GM23338 (cell line): ENCODE results near the gene HK2. TPM values are rescaled to one million over a fixed set of nuclear protein-coding genes. Genes with fewer than 3 reads are reported as not detected.

Source experiments
- ATAC-seq: fragments of 200-7000 bp; cut with Tn5 transposase; 3 replicates; pipeline ENCODE4 v1.9.1; 2020
- DNase-seq: peaks from one replicate; pipeline ENCODE4 v3.0.0-alpha.2; 2015; ENCODE audit warnings: low spot score
- H2AFZ ChIP-seq: fragments of 200-600 bp; sonication (generic); 2 replicates; pipeline ENCODE4 v1.8.0; 2016; ENCODE audit warnings: antibody characterized with exemption, mild to moderate bottlenecking, moderate library complexity
- H3F3A ChIP-seq: fragments of 200-600 bp; sonication (generic); replicated peaks from 2 replicates; pipeline ENCODE4 v1.8.0; 2017; ENCODE audit warnings: antibody characterized with exemption, mixed run types, low read depth
- H3K27ac ChIP-seq: fragments of 200-600 bp; sonication (generic); 2 replicates; pipeline ENCODE4 v1.6.1; 2016; ENCODE audit warnings: low read depth
- H3K27me3 ChIP-seq: fragments of 200-600 bp; sonication (generic); 2 replicates; pipeline ENCODE4 v1.8.0; 2016; ENCODE audit warnings: mild to moderate bottlenecking, mixed run types, moderate library complexity; ENCODE audit not compliant: insufficient read depth
- H3K36me3 ChIP-seq: fragments of 200-600 bp; sonication (generic); 2 replicates; pipeline ENCODE4 v1.8.0; 2016; ENCODE audit warnings: mild to moderate bottlenecking; ENCODE audit not compliant: insufficient read depth
- H3K4me1 ChIP-seq: fragments of 200-600 bp; sonication (generic); 2 replicates; pipeline ENCODE4 v1.8.0; 2016; ENCODE audit warnings: mild to moderate bottlenecking, moderate library complexity; ENCODE audit not compliant: insufficient read depth
- H3K4me2 ChIP-seq: fragments of 200-600 bp; sonication (generic); 2 replicates; pipeline ENCODE4 v1.7.1; 2017; ENCODE audit warnings: mixed run types
- H3K4me3 ChIP-seq: fragments of 200-600 bp; sonication (generic); 2 replicates; pipeline ENCODE4 v1.6.1; 2016; ENCODE audit warnings: mixed run types
- H3K79me2 ChIP-seq: fragments of 200-600 bp; sonication (generic); replicated peaks from 2 replicates; pipeline ENCODE4 v1.8.0; 2017; ENCODE audit warnings: mild to moderate bottlenecking; ENCODE audit not compliant: insufficient read depth
- H3K9me2 ChIP-seq: fragments of 200-600 bp; sonication (generic); 2 replicates; pipeline ENCODE4 v1.8.0; 2017; ENCODE audit not compliant: insufficient read depth
- H4K20me1 ChIP-seq: fragments of 200-600 bp; sonication (generic); replicated peaks from 2 replicates; pipeline ENCODE4 v1.8.0; 2017; ENCODE audit warnings: mild to moderate bottlenecking; ENCODE audit not compliant: insufficient read depth
- H3K27ac Mint-ChIP-seq: 2 replicates; pipeline ENCODE4 v1.8.0; 2020; ENCODE audit warnings: inconsistent platforms, mild to moderate bottlenecking, moderate library complexity, mixed read lengths
- H3K27me3 Mint-ChIP-seq: 3 replicates; pipeline ENCODE4 v1.8.0; 2022; ENCODE audit warnings: low read depth, mild to moderate bottlenecking, moderate library complexity, mixed read lengths, inconsistent platforms; ENCODE audit not compliant: insufficient read depth, poor library complexity
- H3K36me3 Mint-ChIP-seq: 3 replicates; pipeline ENCODE4 v1.8.0; 2021; ENCODE audit warnings: low read depth, mild to moderate bottlenecking, inconsistent platforms, moderate library complexity, mixed read lengths
- H3K4me1 Mint-ChIP-seq: 3 replicates; pipeline ENCODE4 v1.8.0; 2020; ENCODE audit warnings: mild to moderate bottlenecking, inconsistent platforms, mixed read lengths
- H3K4me3 Mint-ChIP-seq: 3 replicates; pipeline ENCODE4 v1.8.0; 2021; ENCODE audit warnings: moderate library complexity, mild to moderate bottlenecking, inconsistent platforms, mixed read lengths
- H3K9me3 Mint-ChIP-seq: 3 replicates; pipeline ENCODE4 v1.8.0; 2020; ENCODE audit warnings: moderate library complexity, mild to moderate bottlenecking, inconsistent platforms, mixed read lengths
- CREB1 ChIP-seq: fragments of 250-450 bp; sonication (Bioruptor Pico); IDR thresholded peaks from 2 replicates; pipeline ENCODE4 v1.5.0; 2020; ENCODE audit warnings: low read depth, mild to moderate bottlenecking, moderate library complexity
- EZH2phosphoT487 ChIP-seq: fragments of 200-600 bp; sonication (generic); IDR thresholded peaks from one replicate; pipeline ENCODE4 v1.8.1; 2018; ENCODE audit warnings: antibody characterized with exemption; ENCODE audit not compliant: unreplicated experiment
- JUNB ChIP-seq: IDR thresholded peaks from one replicate; pipeline ENCODE4 v1.6.1; 2016; ENCODE audit warnings: antibody characterized with exemption; ENCODE audit not compliant: unreplicated experiment
- NANOG ChIP-seq: IDR thresholded peaks from 2 replicates; pipeline ENCODE4 v1.6.1; 2016; ENCODE audit warnings: antibody characterized with exemption, borderline replicate concordance
- POLR2AphosphoS5 ChIP-seq: IDR thresholded peaks from 2 replicates; pipeline ENCODE4 v1.6.1; 2016; ENCODE audit warnings: antibody characterized with exemption, low read depth
- STAT1 ChIP-seq: IDR thresholded peaks from one replicate; pipeline ENCODE4 v1.6.1; 2016; ENCODE audit warnings: antibody characterized with exemption; ENCODE audit not compliant: unreplicated experiment
- ZNF114 ChIP-seq: fragments of 250-450 bp; sonication (Bioruptor Pico); IDR thresholded peaks from 2 replicates; pipeline ENCODE4 v1.5.0; 2020; ENCODE audit warnings: mild to moderate bottlenecking, moderate library complexity
- ZNF331 ChIP-seq: fragments of 250-450 bp; sonication (Bioruptor Pico); IDR thresholded peaks from 2 replicates; pipeline ENCODE4 v1.5.0; 2020; ENCODE audit warnings: low read depth, mild to moderate bottlenecking, moderate library complexity
- polyA plus RNA-seq: library from polyadenylated mRNA; unstranded; fragments of >200 nt; fragmentation: Nextera tagmentation; extraction: Ambion mirVana; gene quantifications from 2 replicates; pipeline ENCODE4 v1.2.1, GENCODE V29; 2016
- total RNA-seq: library from RNA; depleted of rRNA; stranded (reverse); fragments of >200 nt; shearing (Covaris generic); gene quantifications from 2 replicates; pipeline ENCODE4 v1.2.3, GENCODE V29; 2014
- TF ChIP-seq, protein P1 (sequence below), 2 experiments: fragments of 200-600 bp in 1 of 2; sonication (generic) in 1 of 2; conservative IDR thresholded peaks; 2 replicates each; pipeline versions ENCODE4 v1.5.1 to v1.6.1; 2016 to 2017; ENCODE audit warnings: antibody characterized with exemption in 2 of 2, low read depth in 2 of 2, mild to moderate bottlenecking in 2 of 2, moderate library complexity in 1 of 2
- TF ChIP-seq, protein P2 (sequence below): IDR thresholded peaks from one replicate; pipeline ENCODE4 v1.6.1; 2018; ENCODE audit warnings: antibody characterized with exemption; ENCODE audit not compliant: unreplicated experiment
- TF ChIP-seq, protein P3 (sequence below): fragments of 250-450 bp; sonication (Bioruptor Pico); IDR thresholded peaks from 2 replicates; pipeline ENCODE4 v1.5.0; 2020; ENCODE audit warnings: mild to moderate bottlenecking, moderate library complexity
- TF ChIP-seq, protein P4 (sequence below): IDR thresholded peaks from 2 replicates; pipeline ENCODE4 v1.6.1; 2016; ENCODE audit warnings: antibody characterized with exemption

Gene HK2
- total and polyA plus RNA-seq, 2 experiments from 2014 or later: 23.2 to 54.7 TPM

DNA sequence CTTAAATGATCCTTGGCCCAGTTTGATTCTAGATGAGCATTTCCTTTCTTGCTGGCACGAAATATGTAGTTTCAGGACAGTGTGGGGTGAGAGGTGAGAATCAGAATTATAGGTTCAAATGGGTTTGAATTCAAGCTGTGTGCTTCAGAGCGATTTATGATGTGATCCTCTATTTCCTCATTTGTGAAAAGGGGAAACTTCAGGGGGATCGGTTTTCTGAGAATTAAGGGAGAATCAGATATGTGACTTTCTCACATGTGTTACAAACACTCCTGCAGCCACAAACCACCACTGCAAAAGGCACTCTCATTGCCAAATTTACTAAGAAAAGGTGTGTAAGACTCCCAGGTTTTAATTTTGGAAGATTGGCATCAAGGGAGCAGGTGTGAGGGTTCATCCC lies 24.4 kb downstream of the HK2 start:
- Histone ChIP-seq H3K4me3 (no peak overlapping the region), H2AFZ (no peak overlapping the region), H4K20me1 (peaks cover 20% of the 10 kb centered on the region), H3K27ac (no peak overlapping the region), H3K36me3 (peaks cover 4% of the 10 kb centered on the region; the same call in 1 of the 2 replicates), H3K9me2 (no peaks in the 10 kb centered on the region), H3F3A (no peaks in the 10 kb centered on the region), H3K4me2 (no peak overlapping the region), H3K4me1 (peaks cover 10% of the 10 kb centered on the region; the same call in 1 of the 2 replicates), H3K79me2 (peaks cover 78% of the 10 kb centered on the region), H3K27me3 (no peaks in the 10 kb centered on the region)
- DNase-seq (no peak), ATAC-seq (no peak)
- Mint-ChIP-seq H3K4me1 (peaks cover 33% of the 10 kb centered on the region), H3K36me3 (peaks cover 46% of the 10 kb centered on the region), H3K4me3 (no peak overlapping the region), H3K27me3 (peaks cover 5% of the 10 kb centered on the region), H3K27ac (no peak overlapping the region), H3K9me3 (no peaks in the 10 kb centered on the region)
- TF ChIP-seq STAT1 (no peak), POLR2AphosphoS5 (no peak), ZNF331 (CRISPR knock-in tag) (no peak), JUNB (no peak), EZH2phosphoT487 (no peak), ZNF114 (CRISPR knock-in tag) (no peak), NANOG (no peak), CREB1 (CRISPR knock-in tag) (no peak)
- TF ChIP-seq, protein P1, sequence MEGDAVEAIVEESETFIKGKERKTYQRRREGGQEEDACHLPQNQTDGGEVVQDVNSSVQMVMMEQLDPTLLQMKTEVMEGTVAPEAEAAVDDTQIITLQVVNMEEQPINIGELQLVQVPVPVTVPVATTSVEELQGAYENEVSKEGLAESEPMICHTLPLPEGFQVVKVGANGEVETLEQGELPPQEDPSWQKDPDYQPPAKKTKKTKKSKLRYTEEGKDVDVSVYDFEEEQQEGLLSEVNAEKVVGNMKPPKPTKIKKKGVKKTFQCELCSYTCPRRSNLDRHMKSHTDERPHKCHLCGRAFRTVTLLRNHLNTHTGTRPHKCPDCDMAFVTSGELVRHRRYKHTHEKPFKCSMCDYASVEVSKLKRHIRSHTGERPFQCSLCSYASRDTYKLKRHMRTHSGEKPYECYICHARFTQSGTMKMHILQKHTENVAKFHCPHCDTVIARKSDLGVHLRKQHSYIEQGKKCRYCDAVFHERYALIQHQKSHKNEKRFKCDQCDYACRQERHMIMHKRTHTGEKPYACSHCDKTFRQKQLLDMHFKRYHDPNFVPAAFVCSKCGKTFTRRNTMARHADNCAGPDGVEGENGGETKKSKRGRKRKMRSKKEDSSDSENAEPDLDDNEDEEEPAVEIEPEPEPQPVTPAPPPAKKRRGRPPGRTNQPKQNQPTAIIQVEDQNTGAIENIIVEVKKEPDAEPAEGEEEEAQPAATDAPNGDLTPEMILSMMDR (conservative IDR thresholded peaks at IDR 0.05; ENCODE audit: low read depth in 2 of 2): no peak
- TF ChIP-seq, protein P2, sequence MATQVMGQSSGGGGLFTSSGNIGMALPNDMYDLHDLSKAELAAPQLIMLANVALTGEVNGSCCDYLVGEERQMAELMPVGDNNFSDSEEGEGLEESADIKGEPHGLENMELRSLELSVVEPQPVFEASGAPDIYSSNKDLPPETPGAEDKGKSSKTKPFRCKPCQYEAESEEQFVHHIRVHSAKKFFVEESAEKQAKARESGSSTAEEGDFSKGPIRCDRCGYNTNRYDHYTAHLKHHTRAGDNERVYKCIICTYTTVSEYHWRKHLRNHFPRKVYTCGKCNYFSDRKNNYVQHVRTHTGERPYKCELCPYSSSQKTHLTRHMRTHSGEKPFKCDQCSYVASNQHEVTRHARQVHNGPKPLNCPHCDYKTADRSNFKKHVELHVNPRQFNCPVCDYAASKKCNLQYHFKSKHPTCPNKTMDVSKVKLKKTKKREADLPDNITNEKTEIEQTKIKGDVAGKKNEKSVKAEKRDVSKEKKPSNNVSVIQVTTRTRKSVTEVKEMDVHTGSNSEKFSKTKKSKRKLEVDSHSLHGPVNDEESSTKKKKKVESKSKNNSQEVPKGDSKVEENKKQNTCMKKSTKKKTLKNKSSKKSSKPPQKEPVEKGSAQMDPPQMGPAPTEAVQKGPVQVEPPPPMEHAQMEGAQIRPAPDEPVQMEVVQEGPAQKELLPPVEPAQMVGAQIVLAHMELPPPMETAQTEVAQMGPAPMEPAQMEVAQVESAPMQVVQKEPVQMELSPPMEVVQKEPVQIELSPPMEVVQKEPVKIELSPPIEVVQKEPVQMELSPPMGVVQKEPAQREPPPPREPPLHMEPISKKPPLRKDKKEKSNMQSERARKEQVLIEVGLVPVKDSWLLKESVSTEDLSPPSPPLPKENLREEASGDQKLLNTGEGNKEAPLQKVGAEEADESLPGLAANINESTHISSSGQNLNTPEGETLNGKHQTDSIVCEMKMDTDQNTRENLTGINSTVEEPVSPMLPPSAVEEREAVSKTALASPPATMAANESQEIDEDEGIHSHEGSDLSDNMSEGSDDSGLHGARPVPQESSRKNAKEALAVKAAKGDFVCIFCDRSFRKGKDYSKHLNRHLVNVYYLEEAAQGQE: no peak
- TF ChIP-seq, protein P3, sequence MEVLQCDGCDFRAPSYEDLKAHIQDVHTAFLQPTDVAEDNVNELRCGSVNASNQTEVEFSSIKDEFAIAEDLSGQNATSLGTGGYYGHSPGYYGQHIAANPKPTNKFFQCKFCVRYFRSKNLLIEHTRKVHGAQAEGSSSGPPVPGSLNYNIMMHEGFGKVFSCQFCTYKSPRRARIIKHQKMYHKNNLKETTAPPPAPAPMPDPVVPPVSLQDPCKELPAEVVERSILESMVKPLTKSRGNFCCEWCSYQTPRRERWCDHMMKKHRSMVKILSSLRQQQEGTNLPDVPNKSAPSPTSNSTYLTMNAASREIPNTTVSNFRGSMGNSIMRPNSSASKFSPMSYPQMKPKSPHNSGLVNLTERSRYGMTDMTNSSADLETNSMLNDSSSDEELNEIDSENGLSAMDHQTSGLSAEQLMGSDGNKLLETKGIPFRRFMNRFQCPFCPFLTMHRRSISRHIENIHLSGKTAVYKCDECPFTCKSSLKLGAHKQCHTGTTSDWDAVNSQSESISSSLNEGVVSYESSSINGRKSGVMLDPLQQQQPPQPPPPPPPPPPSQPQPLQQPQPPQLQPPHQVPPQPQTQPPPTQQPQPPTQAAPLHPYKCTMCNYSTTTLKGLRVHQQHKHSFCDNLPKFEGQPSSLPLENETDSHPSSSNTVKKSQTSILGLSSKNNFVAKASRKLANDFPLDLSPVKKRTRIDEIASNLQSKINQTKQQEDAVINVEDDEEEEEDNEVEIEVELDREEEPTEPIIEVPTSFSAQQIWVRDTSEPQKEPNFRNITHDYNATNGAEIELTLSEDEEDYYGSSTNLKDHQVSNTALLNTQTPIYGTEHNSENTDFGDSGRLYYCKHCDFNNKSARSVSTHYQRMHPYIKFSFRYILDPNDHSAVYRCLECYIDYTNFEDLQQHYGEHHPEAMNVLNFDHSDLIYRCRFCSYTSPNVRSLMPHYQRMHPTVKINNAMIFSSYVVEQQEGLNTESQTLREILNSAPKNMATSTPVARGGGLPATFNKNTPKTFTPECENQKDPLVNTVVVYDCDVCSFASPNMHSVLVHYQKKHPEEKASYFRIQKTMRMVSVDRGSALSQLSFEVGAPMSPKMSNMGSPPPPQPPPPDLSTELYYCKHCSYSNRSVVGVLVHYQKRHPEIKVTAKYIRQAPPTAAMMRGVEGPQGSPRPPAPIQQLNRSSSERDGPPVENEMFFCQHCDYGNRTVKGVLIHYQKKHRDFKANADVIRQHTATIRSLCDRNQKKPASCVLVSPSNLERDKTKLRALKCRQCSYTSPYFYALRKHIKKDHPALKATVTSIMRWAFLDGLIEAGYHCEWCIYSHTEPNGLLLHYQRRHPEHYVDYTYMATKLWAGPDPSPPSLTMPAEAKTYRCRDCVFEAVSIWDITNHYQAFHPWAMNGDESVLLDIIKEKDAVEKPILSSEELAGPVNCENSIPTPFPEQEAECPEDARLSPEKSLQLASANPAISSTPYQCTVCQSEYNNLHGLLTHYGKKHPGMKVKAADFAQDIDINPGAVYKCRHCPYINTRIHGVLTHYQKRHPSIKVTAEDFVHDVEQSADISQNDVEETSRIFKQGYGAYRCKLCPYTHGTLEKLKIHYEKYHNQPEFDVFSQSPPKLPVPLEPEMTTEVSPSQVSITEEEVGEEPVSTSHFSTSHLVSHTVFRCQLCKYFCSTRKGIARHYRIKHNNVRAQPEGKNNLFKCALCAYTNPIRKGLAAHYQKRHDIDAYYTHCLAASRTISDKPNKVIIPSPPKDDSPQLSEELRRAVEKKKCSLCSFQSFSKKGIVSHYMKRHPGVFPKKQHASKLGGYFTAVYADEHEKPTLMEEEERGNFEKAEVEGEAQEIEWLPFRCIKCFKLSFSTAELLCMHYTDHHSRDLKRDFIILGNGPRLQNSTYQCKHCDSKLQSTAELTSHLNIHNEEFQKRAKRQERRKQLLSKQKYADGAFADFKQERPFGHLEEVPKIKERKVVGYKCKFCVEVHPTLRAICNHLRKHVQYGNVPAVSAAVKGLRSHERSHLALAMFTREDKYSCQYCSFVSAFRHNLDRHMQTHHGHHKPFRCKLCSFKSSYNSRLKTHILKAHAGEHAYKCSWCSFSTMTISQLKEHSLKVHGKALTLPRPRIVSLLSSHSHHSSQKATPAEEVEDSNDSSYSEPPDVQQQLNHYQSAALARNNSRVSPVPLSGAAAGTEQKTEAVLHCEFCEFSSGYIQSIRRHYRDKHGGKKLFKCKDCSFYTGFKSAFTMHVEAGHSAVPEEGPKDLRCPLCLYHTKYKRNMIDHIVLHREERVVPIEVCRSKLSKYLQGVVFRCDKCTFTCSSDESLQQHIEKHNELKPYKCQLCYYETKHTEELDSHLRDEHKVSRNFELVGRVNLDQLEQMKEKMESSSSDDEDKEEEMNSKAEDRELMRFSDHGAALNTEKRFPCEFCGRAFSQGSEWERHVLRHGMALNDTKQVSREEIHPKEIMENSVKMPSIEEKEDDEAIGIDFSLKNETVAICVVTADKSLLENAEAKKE (CRISPR knock-in tag): no peak
- TF ChIP-seq, protein P4, sequence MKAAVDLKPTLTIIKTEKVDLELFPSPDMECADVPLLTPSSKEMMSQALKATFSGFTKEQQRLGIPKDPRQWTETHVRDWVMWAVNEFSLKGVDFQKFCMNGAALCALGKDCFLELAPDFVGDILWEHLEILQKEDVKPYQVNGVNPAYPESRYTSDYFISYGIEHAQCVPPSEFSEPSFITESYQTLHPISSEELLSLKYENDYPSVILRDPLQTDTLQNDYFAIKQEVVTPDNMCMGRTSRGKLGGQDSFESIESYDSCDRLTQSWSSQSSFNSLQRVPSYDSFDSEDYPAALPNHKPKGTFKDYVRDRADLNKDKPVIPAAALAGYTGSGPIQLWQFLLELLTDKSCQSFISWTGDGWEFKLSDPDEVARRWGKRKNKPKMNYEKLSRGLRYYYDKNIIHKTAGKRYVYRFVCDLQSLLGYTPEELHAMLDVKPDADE: no peak
